OCI-LY3 (cell line): ENCODE measurements around the gene SURF2.

Experiments used
- H2AFZ ChIP-seq: fragments of 200-600, 300-600 bp; shearing (Covaris generic); 2 replicates; pipeline ENCODE4 v1.6.0; 2014; ENCODE audit warnings: antibody characterized with exemption, low read depth, low read length
- H3K27ac ChIP-seq: fragments of 200-600, 300-600 bp; sonication (generic); 2 replicates; pipeline ENCODE4 v1.5.1; 2014; ENCODE audit warnings: mild to moderate bottlenecking, low read length, moderate library complexity, mixed read lengths
- H3K27me3 ChIP-seq: fragments of 200-600, 300-600 bp; sonication (generic); 2 replicates; pipeline ENCODE4 v1.6.1; 2014; ENCODE audit warnings: low read depth, low read length, mixed read lengths
- H3K36me3 ChIP-seq: fragments of 200-600, 300-600 bp; sonication (generic); replicated peaks from 2 replicates; pipeline ENCODE3; 2014; ENCODE audit warnings: low read depth, low read length, mixed read lengths
- H3K4me1 ChIP-seq: fragments of 300-600, 200-600 bp; sonication (generic); 2 replicates; pipeline ENCODE4 v1.6.1; 2014; ENCODE audit warnings: low read length, mixed read lengths
- H3K4me2 ChIP-seq: fragments of 200-600, 300-600 bp; sonication (generic); 2 replicates; pipeline ENCODE4 v1.6.1; 2014; ENCODE audit warnings: low read length, mixed read lengths
- H3K4me3 ChIP-seq: fragments of 300-600, 200-600 bp; sonication (generic); 2 replicates; pipeline ENCODE4 v1.5.1; 2014; ENCODE audit warnings: antibody characterized with exemption, mild to moderate bottlenecking, low read length, moderate library complexity
- H3K79me2 ChIP-seq: fragments of 300-600, 200-600 bp; shearing (Covaris generic); 2 replicates; pipeline ENCODE4 v1.6.1; 2014; ENCODE audit warnings: mild to moderate bottlenecking, low read length, mixed read lengths
- H3K9ac ChIP-seq: fragments of 300-600, 200-600 bp; shearing (Covaris generic); 2 replicates; pipeline ENCODE4 v1.6.0; 2014; ENCODE audit warnings: mild to moderate bottlenecking, low read length, moderate library complexity
- H3K9me3 ChIP-seq: fragments of 200-600, 300-600 bp; shearing (Covaris generic); 2 replicates; pipeline ENCODE4 v1.6.1; 2014; ENCODE audit warnings: low read length, mixed read lengths; ENCODE audit not compliant: insufficient read depth
- H4K20me1 ChIP-seq: fragments of 200-600, 300-600 bp; sonication (generic); 2 replicates; pipeline ENCODE4 v1.6.1; 2016; ENCODE audit warnings: low read length, mixed read lengths; ENCODE audit not compliant: insufficient read depth
- CTCF ChIP-seq: fragments of 200-600, 300-600 bp; sonication (generic); IDR thresholded peaks from 2 replicates; pipeline ENCODE4 v1.5.1; 2014; ENCODE audit warnings: antibody characterized with exemption, low read length, low read depth
- EZH2phosphoT487 ChIP-seq: fragments of 200-600 bp; shearing (Covaris generic); IDR thresholded peaks from 2 replicates; pipeline ENCODE4 v1.6.1; 2018; ENCODE audit warnings: antibody characterized with exemption, mixed run types, low read depth

Gene SURF2

DNA sequence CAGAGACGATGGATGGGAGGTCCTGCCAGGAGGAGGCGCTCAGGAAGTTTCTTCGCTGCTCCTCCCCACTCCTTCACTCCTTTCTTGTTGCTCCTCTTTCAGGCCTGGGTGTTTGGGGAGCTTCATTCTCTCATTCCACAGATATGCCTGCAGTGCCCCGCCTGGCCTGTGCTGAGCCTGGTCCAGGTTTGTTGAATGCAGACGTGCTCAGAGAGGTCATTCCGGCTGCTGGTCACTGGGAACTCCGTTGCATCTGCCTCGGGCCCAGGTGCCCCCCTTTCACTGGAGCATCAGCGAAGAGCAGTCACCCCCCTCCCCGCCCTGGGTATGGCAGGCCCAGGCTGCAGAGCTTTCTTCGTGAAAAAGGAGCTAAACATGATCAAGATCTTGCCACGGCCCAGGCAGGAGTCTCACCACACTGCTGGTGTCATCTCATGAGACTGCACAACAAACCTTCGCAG, 35.9 kb upstream of the SURF2 start:
- no peak overlapping the region for H2AFZ ChIP-seq
- H3K27me3 ChIP-seq = no peaks in the 10 kb centered on the region
- H3K9me3 ChIP-seq = no peaks in the 10 kb centered on the region
- H4K20me1 ChIP-seq = no peaks in the 10 kb centered on the region
- no peak overlapping the region for H3K4me2 ChIP-seq
- H3K36me3 ChIP-seq = no peaks in the 10 kb centered on the region
- no peaks in the 10 kb centered on the region for H3K79me2 ChIP-seq
- H3K27ac ChIP-seq = no peak overlapping the region
- H3K4me3 ChIP-seq = no peak overlapping the region
- H3K9ac ChIP-seq = no peak overlapping the region
- no peak for TF ChIP-seq EZH2phosphoT487
- no peak for TF ChIP-seq CTCF
- H3K4me1 ChIP-seq = no peaks in the 10 kb centered on the region

- H3K4me1 ChIP-seq = no peaks in the 10 kb centered on the region
- H3K9ac ChIP-seq = no peak overlapping the region
- no peaks in the 10 kb centered on the region for H3K27me3 ChIP-seq
- no peaks in the 10 kb centered on the region for H4K20me1 ChIP-seq
- no peak overlapping the region for H3K4me3 ChIP-seq
- H2AFZ ChIP-seq = no peak overlapping the region
- no peak overlapping the region for H3K27ac ChIP-seq
- no peak overlapping the region for H3K4me2 ChIP-seq
- no peaks in the 10 kb centered on the region for H3K9me3 ChIP-seq
- H3K36me3 ChIP-seq = no peaks in the 10 kb centered on the region
- H3K79me2 ChIP-seq = no peaks in the 10 kb centered on the region
- no peak for TF ChIP-seq CTCF
- TF ChIP-seq EZH2phosphoT487 = no peak
Measured at GRCh38 chr9:133321411-133321935, 34.9 kb upstream of the SURF2 start.

GRCh38 chr9:133322701-133323100, 33.6 kb upstream of the SURF2 start:
- Histone ChIP-seq H3K4me1 (no peaks in the 10 kb centered on the region), H3K9me3 (no peaks in the 10 kb centered on the region), H2AFZ (no peak overlapping the region), H3K9ac (no peak overlapping the region), H3K27me3 (no peaks in the 10 kb centered on the region), H3K27ac (no peak overlapping the region), H3K4me3 (no peak overlapping the region), H3K79me2 (no peaks in the 10 kb centered on the region), H3K4me2 (no peak overlapping the region), H4K20me1 (no peaks in the 10 kb centered on the region), H3K36me3 (no peaks in the 10 kb centered on the region)
- TF ChIP-seq EZH2phosphoT487 = no peak
- no peak for TF ChIP-seq CTCF

- Histone ChIP-seq H3K27ac (no peak overlapping the region), H3K4me1 (no peaks in the 10 kb centered on the region), H3K4me2 (no peak overlapping the region), H4K20me1 (no peaks in the 10 kb centered on the region), H3K36me3 (peaks cover 2% of the 10 kb centered on the region), H3K9ac (no peak overlapping the region), H3K27me3 (no peaks in the 10 kb centered on the region), H3K9me3 (no peaks in the 10 kb centered on the region), H2AFZ (no peak overlapping the region), H3K79me2 (no peaks in the 10 kb centered on the region), H3K4me3 (no peak overlapping the region)
- TF ChIP-seq CTCF (no peak), EZH2phosphoT487 (no peak)
Measured at GRCh38 chr9:133323211-133323610, 33.1 kb upstream of the SURF2 start.
